HCT116 (cell line): ENCODE measurements around the gene KDM3B. TPM values are rescaled to one million over a fixed set of nuclear protein-coding genes. Genes with fewer than 3 reads are reported as not detected.

ENCODE experiments used
- ATAC-seq: fragments of 200-7000 bp; cut with Tn5 transposase; 2 replicates; pipeline ENCODE4 v1.9.1; 2020; ENCODE audit warnings: mild to moderate bottlenecking, moderate library complexity
- BruUV-seq: library from RNA; stranded (reverse); fragments of 400-500 nt; replicated peaks from 2 replicates; lab custom pipeline; 2021; lab: Mats Ljungman, UMichigan
- CTCF ChIA-PET: fragments of 300-600 bp; sonication (Branson Sonifier 250); formaldehyde crosslinking; loops from one replicate; lab custom pipeline; 2021; ENCODE audit warnings: antibody characterized with exemption; lab: Charles Lee
- POLR2A ChIA-PET: fragments of 300-600, 350-600 bp; sonication (Branson Sonifier 250); formaldehyde crosslinking; loops from one replicate; lab custom pipeline; 2021; ENCODE audit warnings: antibody characterized with exemption; lab: Charles Lee
- RAD21 ChIA-PET, 2 experiments: fragments of 300-600 bp; sonication (Branson Sonifier 250); formaldehyde crosslinking; loops; one replicate each; lab custom pipeline; 2023; ENCODE audit warnings: low total read pairs in 2 of 2; ENCODE audit not compliant: uncharacterized antibody in 2 of 2, unreplicated experiment in 2 of 2, low non-redundant PET in 1 of 2; lab: Charles Lee
- DNase-seq: peaks from one replicate; pipeline ENCODE4 v3.0.0-alpha.2; 2010; ENCODE audit warnings: low read depth, low spot score
- H2AFZ ChIP-seq: fragments of 200-600 bp; shearing (Covaris generic), sonication (generic); 2 replicates; pipeline ENCODE4 v1.6.1; 2017; ENCODE audit warnings: low read depth, mixed run types, mixed read lengths, antibody characterized with exemption, low read length; ENCODE audit not compliant: poor library complexity, severe bottlenecking
- H3K27ac ChIP-seq: 2 replicates; pipeline ENCODE4 v1.5.1; 2012; ENCODE audit warnings: low read depth, low read length
- H3K27me3 ChIP-seq: fragments of 200-600 bp; sonication (generic); 2 replicates; pipeline ENCODE4 v1.6.1; 2016; ENCODE audit warnings: mixed run types, low read length, mixed read lengths; ENCODE audit not compliant: insufficient read depth
- H3K36me3 ChIP-seq, 2 experiments: fragments of 200-500 bp in 1 of 2; fragments of 200-600 bp in 1 of 2; sonication (Bioruptor generic) in 1 of 2; sonication (generic) in 1 of 2; 2 replicates each; pipeline versions ENCODE4 v1.5.1 to v1.6.1; 2014 to 2016; ENCODE audit warnings: low read length in 2 of 2, inconsistent platforms in 1 of 2, mixed read lengths in 1 of 2, mixed run types in 1 of 2; ENCODE audit not compliant: insufficient read depth in 2 of 2, control insufficient read depth in 1 of 2
- H3K4me1 ChIP-seq, 2 experiments: fragments of 200-600 bp in 1 of 2; sonication (generic) in 1 of 2; 2 replicates each; pipeline versions ENCODE4 v1.5.1 to v1.6.1; 2012 to 2017; ENCODE audit warnings: low read length in 2 of 2, inconsistent platforms in 1 of 2, mild to moderate bottlenecking in 1 of 2, mixed read lengths in 1 of 2, mixed run types in 1 of 2, moderate library complexity in 1 of 2; ENCODE audit not compliant: insufficient read depth in 2 of 2, control insufficient read depth in 1 of 2
- H3K4me2 ChIP-seq: fragments of 200-600 bp; sonication (generic); 2 replicates; pipeline ENCODE4 v1.6.1; 2017; ENCODE audit warnings: mixed run types, low read length, mixed read lengths
- H3K4me3 ChIP-seq, 2 experiments: fragments of 200-600 bp in 1 of 2; sonication (generic) in 1 of 2; replicated peaks in 1 of 2; 2 replicates each; pipeline ENCODE4 v1.5.1; 2011 to 2016; ENCODE audit warnings: low read length in 2 of 2, control low read depth in 1 of 2, low read depth in 1 of 2, mild to moderate bottlenecking in 1 of 2, mixed read lengths in 1 of 2, mixed run types in 1 of 2
- H3K79me2 ChIP-seq: fragments of 200-600 bp; sonication (generic); 2 replicates; pipeline ENCODE4 v1.6.1; 2017; ENCODE audit warnings: mild to moderate bottlenecking, mixed run types, low read length, moderate library complexity, mixed read lengths; ENCODE audit not compliant: insufficient read depth
- H3K9ac ChIP-seq: fragments of 200-600 bp; sonication (generic); 2 replicates; pipeline ENCODE4 v1.6.1; 2016; ENCODE audit warnings: low read length, mixed read lengths
- H3K9me2 ChIP-seq: fragments of 200-600 bp; sonication (generic), shearing (Covaris generic); 2 replicates; pipeline ENCODE4 v1.6.1; 2017; ENCODE audit warnings: mixed run types, mild to moderate bottlenecking, moderate library complexity; ENCODE audit not compliant: insufficient read depth
- H3K9me3 ChIP-seq, 2 experiments: fragments of 200-500 bp in 1 of 2; fragments of 200-600 bp in 1 of 2; sonication (Bioruptor generic) in 1 of 2; sonication (generic) in 1 of 2; 2 replicates each; pipeline ENCODE4 v1.6.1; 2014 to 2017; ENCODE audit warnings: low read length in 2 of 2, mixed read lengths in 2 of 2, inconsistent platforms in 1 of 2, low read depth in 1 of 2, mild to moderate bottlenecking in 1 of 2, mixed run types in 1 of 2, moderate library complexity in 1 of 2; ENCODE audit not compliant: control insufficient read depth in 1 of 2, insufficient read depth in 1 of 2
- H4K20me1 ChIP-seq: fragments of 200-600 bp; sonication (generic), shearing (Covaris generic); 2 replicates; pipeline ENCODE4 v1.6.1; 2017; ENCODE audit warnings: mixed run types, mild to moderate bottlenecking, moderate library complexity; ENCODE audit not compliant: insufficient read depth
- ATF3 ChIP-seq: IDR thresholded peaks from 2 replicates; pipeline ENCODE4 v1.6.1; 2012
- CEBPB ChIP-seq: IDR thresholded peaks from 2 replicates; pipeline ENCODE4 v1.6.1; 2012; ENCODE audit warnings: low read depth
- EGR1 ChIP-seq: IDR thresholded peaks from 2 replicates; pipeline ENCODE4 v1.6.1; 2012; ENCODE audit warnings: low read depth
- ELF1 ChIP-seq: IDR thresholded peaks from 2 replicates; pipeline ENCODE4 v1.6.1; 2012; ENCODE audit warnings: low read depth, borderline replicate concordance
- EZH2 ChIP-seq: fragments of 200-600 bp; sonication (generic); IDR thresholded peaks from 2 replicates; pipeline ENCODE4 v1.6.1; 2017; ENCODE audit warnings: antibody characterized with exemption, mixed run types
- FOSL1 ChIP-seq: IDR thresholded peaks from 2 replicates; pipeline ENCODE4 v1.6.1; 2012; ENCODE audit warnings: low read depth
- POLR2A ChIP-seq: IDR thresholded peaks from 2 replicates; pipeline ENCODE4 v1.7.0; 2011; ENCODE audit warnings: borderline replicate concordance; ENCODE audit not compliant: insufficient read depth, insufficient read length; ENCODE audit errors: extremely low read depth
- POLR2AphosphoS5 ChIP-seq: IDR thresholded peaks from 2 replicates; pipeline ENCODE4 v1.6.1; 2011; ENCODE audit warnings: mild to moderate bottlenecking, low read depth, low read length, moderate library complexity
- SP1 ChIP-seq: IDR thresholded peaks from 2 replicates; pipeline ENCODE4 v1.6.1; 2012; ENCODE audit warnings: low read depth
- SRF ChIP-seq: IDR thresholded peaks from 2 replicates; pipeline ENCODE4 v1.6.1; 2012; ENCODE audit warnings: low read depth
- ZBTB33 ChIP-seq: IDR thresholded peaks from 2 replicates; pipeline ENCODE4 v1.6.1; 2011; ENCODE audit warnings: mild to moderate bottlenecking, low read length, moderate library complexity; ENCODE audit not compliant: insufficient replicate concordance; ENCODE audit errors: extremely low read depth
- ZFX ChIP-seq: fragments of 450-650 bp; IDR thresholded peaks from 2 replicates; pipeline ENCODE4 v1.6.1; 2017
- intact Hi-C: fragments of 100-400 bp; cut with micrococcal nuclease; formaldehyde crosslinking; loops from 2 replicates; pipeline ENCODE4 v1.10.0; 2022
- total RNA-seq: library from RNA; stranded (reverse); gene quantifications from one replicate; pipeline ENCODE4 v1.2.1, GENCODE V29; 2021; ENCODE audit not compliant: unreplicated experiment

KDM3B gene
- total RNA-seq, 1 experiment from 2014 or later: 65.1 TPM

GRCh38 chr5:138466125-138466899 is 113.8 kb downstream of the KDM3B start:
- DNase-seq: no peak

GRCh38 chr5:138466900-138467710 is 114.6 kb downstream of the KDM3B start:
- BruUV-seq: no TSS peak
- RAD21 ChIA-PET: no interaction called here
- intact Hi-C loops: no loop called here
- POLR2A ChIA-PET: interaction anchor here (3.1 kb wide), 1 partner anchor 36 kb away, joined by 16 read pairs; no protein-coding TSS in a partner anchor
- TF ChIP-seq CEBPB (no peak), ZFX (no peak), ATF3 (no peak), SP1 (no peak), ZBTB33 (no peak), FOSL1 (no peak), ELF1 (no peak)
- peaks cover 0 to 31% of the 10 kb centered on the region in 2 experiments; a peak in 3 of 4 replicates for H3K4me1 ChIP-seq
- H3K36me3 ChIP-seq: peaks cover 4 to 22% of the 10 kb centered on the region in 2 experiments
- H3K27me3 ChIP-seq: no peaks in the 10 kb centered on the region
- H3K27ac ChIP-seq: no peak overlapping the region
- peak overlapping the region; percentile 93; the same call in 1 of the 2 replicates for H3K9ac ChIP-seq
- ATAC-seq (no peak), DNase-seq (no peak)
- H4K20me1 ChIP-seq: no peaks in the 10 kb centered on the region; the same call in 1 of the 2 replicates
- no peaks in the 10 kb centered on the region for H3K9me3 ChIP-seq
- CTCF ChIA-PET: no interaction called here
- H3K9me2 ChIP-seq: no peaks in the 10 kb centered on the region
- peak overlapping the region; percentile 53 to 82; a peak in 3 of 4 replicates for H3K4me3 ChIP-seq
- H3K79me2 ChIP-seq: peaks cover 31% of the 10 kb centered on the region
- H2AFZ ChIP-seq: no peak overlapping the region
- H3K4me2 ChIP-seq: peak overlapping the region; percentile 100

More at GRCh38 chr5:138466125-138466899, 113.8 kb downstream of the KDM3B start:
- no peak for ATAC-seq
- peaks cover 0 to 37% of the 10 kb centered on the region in 2 experiments; a peak in 3 of 4 replicates for H3K4me1 ChIP-seq
- H4K20me1 ChIP-seq: no peaks in the 10 kb centered on the region; the same call in 1 of the 2 replicates
- H3K27me3 ChIP-seq: no peaks in the 10 kb centered on the region
- intact Hi-C loops: no loop called here
- H3K9me3 ChIP-seq: no peaks in the 10 kb centered on the region
- peak overlapping the region; percentile 53 to 82 for H3K4me3 ChIP-seq
- ChIA-PET RAD21 (no interaction called here), POLR2A (interaction anchor here (0.6 to 3.1 kb wide), 7 partner anchors 17 to 807 kb away, joined by 3 to 16 read pairs (median 4); no protein-coding TSS in a partner anchor), CTCF (interaction anchor here (3.4 kb wide), 1 partner anchor 37 kb away, joined by 48 read pairs; no protein-coding TSS in a partner anchor)
- H3K27ac ChIP-seq: peak overlapping the region; percentile 88; the same call in 1 of the 2 replicates
- no TSS peak for BruUV-seq
- H3K4me2 ChIP-seq: peak overlapping the region; percentile 100
- no peak overlapping the region for H2AFZ ChIP-seq
- H3K36me3 ChIP-seq: peaks cover 4 to 22% of the 10 kb centered on the region in 2 experiments
- no peak for TF ChIP-seq CEBPB
- TF ChIP-seq POLR2A: no peak
- TF ChIP-seq EGR1: no peak
- TF ChIP-seq POLR2AphosphoS5: peak; percentile 58
- TF ChIP-seq SRF: no peak
- no peak for TF ChIP-seq EZH2
- peak overlapping the region; percentile 93 for H3K9ac ChIP-seq
- H3K79me2 ChIP-seq: peaks cover 31% of the 10 kb centered on the region
- no peaks in the 10 kb centered on the region for H3K9me2 ChIP-seq
